A673 (cell line): ENCODE measurements around the gene EPSTI1. TPM values are rescaled to one million over a fixed set of nuclear protein-coding genes. Genes with fewer than 3 reads are reported as not detected.

Experiments
- BruUV-seq: library from RNA; stranded (reverse); fragments of 400-500 nt; replicated peaks from 2 replicates; lab custom pipeline; 2021; lab: Mats Ljungman, UMichigan
- CTCF ChIA-PET: fragments of 300-600 bp; sonication (Branson Sonifier 250); formaldehyde crosslinking; loops from one replicate; lab custom pipeline; 2022; ENCODE audit warnings: antibody characterized with exemption; lab: Charles Lee
- POLR2A ChIA-PET: fragments of 300-600 bp; sonication (Branson Sonifier 250); formaldehyde crosslinking; loops from one replicate; lab custom pipeline; 2022; ENCODE audit warnings: antibody characterized with exemption; ENCODE audit not compliant: low non-redundant PET; lab: Charles Lee
- DNase-seq: peaks from one replicate; pipeline ENCODE4 v3.0.0-alpha.2; 2015; ENCODE audit warnings: low spot score
- H3K27ac ChIP-seq: fragments of 200-600 bp; sonication (generic); 2 replicates; pipeline ENCODE4 v1.5.1; 2016; ENCODE audit warnings: mixed run types, low read depth, mild to moderate bottlenecking, mixed read lengths, antibody characterized with exemption, low read length; ENCODE audit not compliant: poor library complexity, severe bottlenecking
- H3K27me3 ChIP-seq: fragments of 200-600 bp; sonication (generic); replicated peaks from 2 replicates; pipeline ENCODE4 v1.6.1; 2017; ENCODE audit warnings: mixed run types, low read depth, mild to moderate bottlenecking, mixed read lengths, antibody characterized with exemption, low read length; ENCODE audit not compliant: insufficient read depth, poor library complexity
- H3K36me3 ChIP-seq: fragments of 200-600 bp; sonication (generic); 2 replicates; pipeline ENCODE4 v1.6.1; 2016; ENCODE audit warnings: mixed run types, mild to moderate bottlenecking, mixed read lengths, antibody characterized with exemption, low read length; ENCODE audit not compliant: insufficient read depth, poor library complexity, severe bottlenecking
- H3K4me1 ChIP-seq: fragments of 200-600 bp; sonication (generic); 2 replicates; pipeline ENCODE4 v1.6.1; 2017; ENCODE audit warnings: mixed run types, mild to moderate bottlenecking, mixed read lengths, antibody characterized with exemption, low read length; ENCODE audit not compliant: insufficient read depth, poor library complexity, severe bottlenecking
- H3K4me3 ChIP-seq: fragments of 200-600 bp; sonication (generic); 2 replicates; pipeline ENCODE4 v1.5.1; 2016; ENCODE audit warnings: low read depth, mixed run types, mild to moderate bottlenecking, mixed read lengths, low read length; ENCODE audit not compliant: poor library complexity, severe bottlenecking
- H3K9me3 ChIP-seq: fragments of 200-600 bp; sonication (generic); 2 replicates; pipeline ENCODE4 v1.6.1; 2016; ENCODE audit warnings: mixed run types, low read depth, mild to moderate bottlenecking, mixed read lengths, antibody characterized with exemption, low read length; ENCODE audit not compliant: poor library complexity, severe bottlenecking
- CTCF ChIP-seq: fragments of 300-800, 200-600 bp; sonication (generic); conservative IDR thresholded peaks from 2 replicates; pipeline ENCODE4 v1.5.1; 2017; ENCODE audit warnings: low read depth, mild to moderate bottlenecking, antibody characterized with exemption, low read length, moderate library complexity, mixed read lengths
- EZH2 ChIP-seq: fragments of 200-600 bp; sonication (generic); IDR thresholded peaks from 2 replicates; pipeline ENCODE4 v1.6.1; 2017; ENCODE audit warnings: borderline replicate concordance, low read depth, mild to moderate bottlenecking, mixed read lengths, antibody characterized with exemption, low read length; ENCODE audit not compliant: poor library complexity, severe bottlenecking
- intact Hi-C: fragments of 100-400 bp; cut with micrococcal nuclease; formaldehyde crosslinking; loops from one replicate; pipeline ENCODE4 v1.10.0; 2022; ENCODE audit not compliant: unreplicated experiment
- total RNA-seq: library from RNA; stranded (reverse); gene quantifications from 2 replicates; pipeline ENCODE4 v1.2.3, GENCODE V29; 2021

EPSTI1 gene
- total RNA-seq, 1 experiment from 2014 or later: not detected

DNA sequence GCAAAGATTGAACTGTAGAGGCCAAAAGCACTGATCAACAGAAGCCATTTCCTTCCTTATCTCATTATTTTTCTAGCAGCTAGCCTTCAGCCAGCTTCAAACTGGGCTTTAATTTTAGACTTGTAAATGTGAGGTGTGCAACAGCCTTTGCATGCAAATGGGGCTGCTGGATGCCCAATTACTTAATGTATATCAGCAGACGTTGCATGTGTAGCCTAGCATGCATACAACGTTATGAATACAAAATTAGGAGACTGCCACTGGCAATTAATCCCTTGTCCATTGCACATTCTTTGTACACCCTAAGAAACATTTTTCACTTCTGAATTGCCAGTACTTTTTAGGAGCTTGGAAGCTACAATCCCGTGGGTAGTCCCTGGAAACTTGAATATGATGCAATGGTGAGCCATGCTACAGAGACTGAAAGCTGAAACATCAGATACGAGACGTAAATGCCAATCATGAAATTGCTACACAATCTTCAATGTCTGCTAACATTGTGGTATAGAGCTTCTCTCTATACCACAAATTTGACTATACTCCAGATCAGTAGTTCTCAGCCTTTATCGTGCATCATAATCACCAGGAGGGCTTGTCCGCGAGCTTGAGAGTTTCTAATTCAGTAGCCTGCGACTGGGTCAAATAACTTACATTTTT lies 20.2 kb downstream of the EPSTI1 start:
- no TSS peak for BruUV-seq
- ChIA-PET CTCF (interaction anchor here (0.5 kb wide), 1 partner anchor 202 kb away, joined by 3 read pairs; no protein-coding TSS in a partner anchor), POLR2A (no interaction called here)
- no peaks in the 10 kb centered on the region for H3K27me3 ChIP-seq
- H3K36me3 ChIP-seq: no peaks in the 10 kb centered on the region
- no peak for TF ChIP-seq CTCF
- TF ChIP-seq EZH2: no peak
- peaks cover 9% of the 10 kb centered on the region for H3K4me1 ChIP-seq
- DNase-seq: no peak
- no peaks in the 10 kb centered on the region for H3K9me3 ChIP-seq
- no peak overlapping the region for H3K4me3 ChIP-seq
- intact Hi-C loops: loop anchor here (5.0 kb wide), 1 partner anchor 830 kb away; no protein-coding TSS in a partner anchor
- H3K27ac ChIP-seq: no peak overlapping the region

DNA sequence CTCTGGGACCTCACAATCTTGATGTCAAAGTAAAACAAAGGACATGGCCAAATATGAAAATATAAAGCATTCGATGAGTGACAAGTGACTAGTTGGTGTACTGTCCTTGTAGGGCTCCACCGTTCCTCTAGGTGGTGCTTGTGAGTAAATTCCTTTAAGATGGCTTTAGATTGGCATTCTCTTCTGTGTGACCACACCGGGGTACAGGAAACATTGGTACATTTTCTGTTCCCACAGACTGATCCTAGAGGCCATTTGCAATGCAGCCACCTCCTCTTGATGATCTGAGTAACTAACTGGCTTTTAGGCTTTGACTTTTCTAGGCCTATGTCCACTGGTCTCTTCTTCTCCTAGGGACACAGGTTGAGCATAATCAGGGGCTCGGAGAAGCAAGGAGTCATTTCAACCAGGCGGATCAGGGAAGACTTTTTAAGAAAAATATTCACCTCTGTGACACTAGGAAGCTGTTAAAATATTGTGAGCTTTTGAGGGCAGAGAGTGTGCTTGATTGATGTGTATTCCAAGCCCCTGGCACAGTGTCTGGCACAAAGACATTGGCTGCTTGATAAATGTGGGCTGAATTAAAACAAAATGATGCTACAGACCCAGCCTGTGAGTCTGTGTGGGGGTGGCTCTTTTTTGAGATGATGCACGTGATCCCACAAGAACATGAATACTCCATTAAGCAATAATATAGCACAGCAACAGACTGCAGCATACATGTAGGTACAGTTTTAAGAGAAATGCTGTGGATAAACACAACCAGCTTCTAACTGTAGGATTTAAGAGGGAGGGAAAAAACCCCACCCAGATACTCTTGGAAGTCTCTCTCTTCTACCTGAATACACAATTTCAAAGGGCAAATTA lies 21.0 kb downstream of the EPSTI1 start:
- intact Hi-C loops: loop anchor here (5.0 kb wide), 1 partner anchor 831 kb away; no protein-coding TSS in a partner anchor
- ChIA-PET CTCF (no interaction called here), POLR2A (no interaction called here)
- BruUV-seq: no TSS peak
- Histone ChIP-seq H3K27ac (no peak overlapping the region), H3K4me3 (no peak overlapping the region), H3K9me3 (no peaks in the 10 kb centered on the region), H3K4me1 (peaks cover 9% of the 10 kb centered on the region), H3K27me3 (no peaks in the 10 kb centered on the region), H3K36me3 (no peaks in the 10 kb centered on the region)
- no peak for TF ChIP-seq EZH2
- peak; percentile 80 for TF ChIP-seq CTCF
- peak; percentile 74 for DNase-seq

- H3K4me1 ChIP-seq: peaks cover 9% of the 10 kb centered on the region
- CTCF ChIA-PET: interaction anchor here (0.5 kb wide), 1 partner anchor 170 kb away, joined by 7 read pairs; no protein-coding TSS in a partner anchor
- POLR2A ChIA-PET: no interaction called here
- no peaks in the 10 kb centered on the region for H3K36me3 ChIP-seq
- H3K27ac ChIP-seq: no peak overlapping the region
- intact Hi-C loops: loop anchor here (2.0 to 5.0 kb wide), 2 partner anchors 833 to 905 kb away; no protein-coding TSS in a partner anchor
- TF ChIP-seq EZH2: no peak
- TF ChIP-seq CTCF: peak; percentile 85
- no TSS peak for BruUV-seq
- H3K9me3 ChIP-seq: no peaks in the 10 kb centered on the region
- H3K4me3 ChIP-seq: no peak overlapping the region
- H3K27me3 ChIP-seq: no peaks in the 10 kb centered on the region
- DNase-seq: peak; percentile 83
These were observed 22.4 kb downstream of the EPSTI1 start for GRCh38 chr13:42969565-42970172.
